ENCODE results near the gene IFNA5. TPM values are rescaled to one million over a fixed set of nuclear protein-coding genes. Genes with fewer than 3 reads are reported as not detected.

IFNA5 gene
- total and polyA plus RNA-seq, 2 donors (not counting 1 experiment from before 2014, with no cell fraction given), result not detected

DNA sequence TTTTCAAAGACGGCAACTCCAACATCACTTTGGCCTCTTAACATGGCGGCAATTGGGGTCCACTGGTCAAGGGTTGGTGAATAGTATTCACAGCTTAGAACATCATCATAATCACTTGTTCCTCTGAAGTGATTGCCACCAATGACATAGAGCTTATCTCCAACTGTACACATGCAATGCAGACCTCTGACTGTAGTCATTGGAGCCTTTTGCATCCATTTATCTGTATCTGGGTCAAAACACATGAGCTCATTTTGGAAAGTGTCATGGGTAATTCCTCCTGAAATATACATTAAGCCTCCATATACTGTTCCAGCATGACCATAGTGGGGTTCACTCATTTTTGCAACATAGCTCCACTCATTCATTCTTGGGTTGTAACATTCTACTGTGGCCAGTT, 28.1 kb upstream of the IFNA5 start:
- DNase-seq (ENCODE audit: low read depth in 2 of 2), result no peak
- no peak overlapping the region for H2AFZ ChIP-seq (ENCODE audit: low read length)
- H3K4me1 ChIP-seq (ENCODE audit: control insufficient read depth, extremely low read depth, insufficient read depth, low read length), result peaks cover 2% of the 10 kb centered on the region
- no peak overlapping the region for H3K9ac ChIP-seq (ENCODE audit: insufficient read depth, low read length)
- no peaks in the 10 kb centered on the region for H3K27me3 ChIP-seq (ENCODE audit: control insufficient read depth, insufficient read depth, low read length)
- peak overlapping the region; percentile 84 for H3K4me2 ChIP-seq (ENCODE audit: extremely low read depth, insufficient read depth, low read length)
- no peak overlapping the region for H3K27ac ChIP-seq (ENCODE audit: insufficient read depth, low read length)
- no peaks in the 10 kb centered on the region for H4K20me1 ChIP-seq (ENCODE audit: control insufficient read depth, extremely low read depth, insufficient read depth, low read length)
- no peaks in the 10 kb centered on the region for H3K36me3 ChIP-seq (ENCODE audit: control insufficient read depth, insufficient read depth, low read length)
- peaks cover 61% of the 10 kb centered on the region for H3K79me2 ChIP-seq (ENCODE audit: control insufficient read depth, insufficient read depth, low read length)
- H3K4me3 ChIP-seq (replicated peaks in 1 of 4; ENCODE audit: control extremely low read depth in 1 of 4, insufficient read depth in 1 of 4, low read depth in 3 of 4, low read length in 4 of 4), result peak overlapping the region in 3 of 4 experiments; percentile 74 to 92 (median 78)
- no peaks in the 10 kb centered on the region for H3K9me3 ChIP-seq (ENCODE audit: control insufficient read depth, insufficient read depth, low read depth, low read length)
- TF ChIP-seq CTCF (conservative IDR thresholded peaks at IDR 0.05 in 1 of 2, IDR thresholded peaks at IDR 0.05 in 1 of 2; ENCODE audit: low read depth in 1 of 2, low read length in 2 of 2) (no peak), EZH2 (IDR thresholded peaks at IDR 0.05; ENCODE audit: low read length, missing control alignments) (no peak)

GRCh38 chr9:21331676-21332402, 26.7 kb upstream of the IFNA5 start:
- Histone ChIP-seq H3K4me2 (ENCODE audit: extremely low read depth, insufficient read depth, low read length) (peak overlapping the region; percentile 84), H3K79me2 (ENCODE audit: control insufficient read depth, insufficient read depth, low read length) (peaks cover 68% of the 10 kb centered on the region)

More at GRCh38 chr9:21331676-21332402, 26.7 kb upstream of the IFNA5 start:
- no peaks in the 10 kb centered on the region for H3K36me3 ChIP-seq (ENCODE audit: control insufficient read depth, insufficient read depth, low read length)
- peak overlapping the region in 3 of 4 experiments; percentile 1 to 92 (median 3) for H3K4me3 ChIP-seq (replicated peaks in 1 of 4; ENCODE audit: control extremely low read depth in 1 of 4, insufficient read depth in 1 of 4, low read depth in 3 of 4, low read length in 4 of 4)
- no peak overlapping the region for H3K27ac ChIP-seq (ENCODE audit: insufficient read depth, low read length)
- H3K9ac ChIP-seq (ENCODE audit: insufficient read depth, low read length), result no peak overlapping the region
- no peaks in the 10 kb centered on the region for H3K9me3 ChIP-seq (ENCODE audit: control insufficient read depth, insufficient read depth, low read depth, low read length)
- H2AFZ ChIP-seq (ENCODE audit: low read length), result no peak overlapping the region
- peaks cover 2% of the 10 kb centered on the region for H3K4me1 ChIP-seq (ENCODE audit: control insufficient read depth, extremely low read depth, insufficient read depth, low read length)
- no peak for TF ChIP-seq EZH2 (IDR thresholded peaks at IDR 0.05; ENCODE audit: low read length, missing control alignments)
- no peak for TF ChIP-seq CTCF (conservative IDR thresholded peaks at IDR 0.05 in 1 of 2, IDR thresholded peaks at IDR 0.05 in 1 of 2; ENCODE audit: low read depth in 1 of 2, low read length in 2 of 2)
- peak in 1 of 2 donors; percentile 24 for DNase-seq (ENCODE audit: low read depth in 2 of 2)
- H3K27me3 ChIP-seq (ENCODE audit: control insufficient read depth, insufficient read depth, low read length), result no peaks in the 10 kb centered on the region
- no peaks in the 10 kb centered on the region for H4K20me1 ChIP-seq (ENCODE audit: control insufficient read depth, extremely low read depth, insufficient read depth, low read length)
